Breast epithelium (tissue), 4 donors: ENCODE measurements around the gene DDX28. TPM values are rescaled to one million over a fixed set of nuclear protein-coding genes. Genes with fewer than 3 reads are reported as not detected.

Experiments used
- DNase-seq, 2 donors: peaks; one replicate each; pipeline ENCODE4 v3.0.0-alpha.2; 2019; ENCODE audit warnings: low spot score in 2 of 2
- H3K27ac ChIP-seq, 2 donors: fragments of 200-600 bp; sonication (generic) in 1 of 2; one replicate each; pipeline ENCODE4 v1.5.1; 2016 to 2019; ENCODE audit warnings: mild to moderate bottlenecking in 1 of 2
- H3K27me3 ChIP-seq, 2 donors: fragments of 200-600 bp; sonication (generic) in 1 of 2; one replicate each; pipeline versions ENCODE4 v1.5.1 to v1.6.0; 2017 to 2019; ENCODE audit warnings: control low read depth in 1 of 2, mild to moderate bottlenecking in 1 of 2
- H3K36me3 ChIP-seq: fragments of 200-600 bp; one replicate; pipeline ENCODE4 v1.5.1; 2019
- H3K4me1 ChIP-seq, 2 donors: fragments of 200-600 bp; sonication (generic); one replicate each; pipeline ENCODE4 v1.5.1; 2016 to 2019; ENCODE audit warnings: control low read depth in 1 of 2
- H3K4me3 ChIP-seq, 3 donors: fragments of 200-600 bp; sonication (generic); 1 replicate in 2 of 3; 2 replicates in 1 of 3; pipeline ENCODE4 v1.5.1; 2016 to 2019; ENCODE audit warnings: mild to moderate bottlenecking in 3 of 3, moderate library complexity in 2 of 3
- H3K9me3 ChIP-seq, 2 donors: fragments of 200-600 bp; sonication (generic) in 1 of 2; one replicate each; pipeline ENCODE4 v1.5.1; 2016 to 2019; ENCODE audit warnings: control low read depth in 1 of 2
- CTCF ChIP-seq, 3 donors: fragments of 450-650 bp; IDR thresholded peaks; one replicate each; pipeline ENCODE4 v1.5.1; 2016 to 2017; ENCODE audit warnings: antibody characterized with exemption in 3 of 3, mild to moderate bottlenecking in 3 of 3, moderate library complexity in 3 of 3
- POLR2A ChIP-seq: fragments of 450-650 bp; IDR thresholded peaks from one replicate; pipeline ENCODE4 v1.6.1; 2016; ENCODE audit warnings: antibody characterized with exemption, mild to moderate bottlenecking, moderate library complexity
- POLR2AphosphoS5 ChIP-seq, 3 donors: sonication (generic); formaldehyde crosslinking; IDR thresholded peaks; one replicate each; pipeline ENCODE4 v1.6.1; 2017; ENCODE audit warnings: antibody characterized with exemption in 3 of 3
- intact Hi-C: fragments of 100-400 bp; cut with DNase I; formaldehyde crosslinking; loops from one replicate; pipeline ENCODE4 v1.15.1; 2023; ENCODE audit warnings: low total_unique reads
- total RNA-seq, 3 donors: library from RNA; depleted of rRNA; stranded (reverse); fragments of >200 nt; gene quantifications; one replicate each; pipeline ENCODE4 v1.1.0, GENCODE V29; 2016

The DDX28 gene
- total RNA-seq, 3 donors from 2014 or later, result 7.2 to 7.5 (median 7.5) TPM

- no peaks in the 10 kb centered on the region for H3K4me1 ChIP-seq
- no peaks in the 10 kb centered on the region for H3K27me3 ChIP-seq
- no peak overlapping the region for H3K27ac ChIP-seq
- no peaks in the 10 kb centered on the region for H3K36me3 ChIP-seq
- DNase-seq, result no peak
- intact Hi-C loops, result no loop called here
- H3K4me3 ChIP-seq, result no peak overlapping the region
- TF ChIP-seq POLR2A (no peak), POLR2AphosphoS5 (IDR thresholded peaks at IDR 0.05) (no peak), CTCF (IDR thresholded peaks at IDR 0.05) (no peak)
- no peaks in the 10 kb centered on the region for H3K9me3 ChIP-seq
Measured at GRCh38 chr16:68009157-68009735, 13.8 kb downstream of the DDX28 start.

- Histone ChIP-seq H3K9me3 (no peaks in the 10 kb centered on the region), H3K27me3 (no peaks in the 10 kb centered on the region), H3K4me3 (no peak overlapping the region), H3K4me1 (no peaks in the 10 kb centered on the region), H3K36me3 (no peaks in the 10 kb centered on the region), H3K27ac (peak overlapping the region; percentile 44 to 66)
- intact Hi-C loops, result no loop called here
- TF ChIP-seq CTCF (IDR thresholded peaks at IDR 0.05) (no peak), POLR2AphosphoS5 (IDR thresholded peaks at IDR 0.05) (no peak), POLR2A (no peak)
- peak in 1 of 2 donors; percentile 25 for DNase-seq
Measured at GRCh38 chr16:68005786-68006286, 17.2 kb downstream of the DDX28 start.

- no peak for DNase-seq
- Histone ChIP-seq H3K36me3 (no peaks in the 10 kb centered on the region), H3K27ac (peak overlapping the region; percentile 44 to 66), H3K9me3 (no peaks in the 10 kb centered on the region), H3K4me1 (no peaks in the 10 kb centered on the region), H3K4me3 (no peak overlapping the region), H3K27me3 (no peaks in the 10 kb centered on the region)
- intact Hi-C loops, result no loop called here
- TF ChIP-seq CTCF (IDR thresholded peaks at IDR 0.05) (no peak), POLR2A (no peak), POLR2AphosphoS5 (IDR thresholded peaks at IDR 0.05) (no peak)
Measured at GRCh38 chr16:68005211-68005610, 17.8 kb downstream of the DDX28 start.

- no peaks in the 10 kb centered on the region for H3K36me3 ChIP-seq
- no peak for TF ChIP-seq POLR2AphosphoS5 (IDR thresholded peaks at IDR 0.05)
- no peak for TF ChIP-seq CTCF (IDR thresholded peaks at IDR 0.05)
- no peak for TF ChIP-seq POLR2A
- H3K4me1 ChIP-seq, result no peaks in the 10 kb centered on the region
- H3K27ac ChIP-seq, result no peak overlapping the region
- no peak overlapping the region for H3K4me3 ChIP-seq
- no peak for DNase-seq
- H3K27me3 ChIP-seq, result no peaks in the 10 kb centered on the region
- H3K9me3 ChIP-seq, result no peaks in the 10 kb centered on the region
- intact Hi-C loops, result no loop called here
Measured at GRCh38 chr16:68003031-68003430, 20.0 kb downstream of the DDX28 start.

- Histone ChIP-seq H3K9me3 (no peaks in the 10 kb centered on the region), H3K27me3 (no peaks in the 10 kb centered on the region), H3K4me1 (no peaks in the 10 kb centered on the region), H3K36me3 (no peaks in the 10 kb centered on the region), H3K4me3 (no peak overlapping the region), H3K27ac (peak overlapping the region in 1 of 2 donors; percentile 7)
- no peak for TF ChIP-seq CTCF (IDR thresholded peaks at IDR 0.05)
- no peak for TF ChIP-seq POLR2AphosphoS5 (IDR thresholded peaks at IDR 0.05)
- no peak for TF ChIP-seq POLR2A
- no peak for DNase-seq
- intact Hi-C loops, result no loop called here
Measured at GRCh38 chr16:68000450-68000849, 22.6 kb downstream of the DDX28 start.
